GM12875 (cell line): Measurements from ENCODE around the gene RAB13.
A peak's percentile ranks its signal among the peaks of the same experiment; 100 is the strongest.

ENCODE experiments used
- H3K4me3 ChIP-seq: one replicate; pipeline ENCODE4 v1.5.1; 2011; ENCODE audit warnings: low read depth, low read length, control low read depth
- CTCF ChIP-seq: IDR thresholded peaks from 2 replicates; pipeline ENCODE4 v1.5.1; 2011; ENCODE audit warnings: low read depth, mild to moderate bottlenecking, control low read depth, inconsistent platforms, low read length, moderate library complexity, borderline replicate concordance; ENCODE audit not compliant: insufficient read depth

Gene RAB13

DNA sequence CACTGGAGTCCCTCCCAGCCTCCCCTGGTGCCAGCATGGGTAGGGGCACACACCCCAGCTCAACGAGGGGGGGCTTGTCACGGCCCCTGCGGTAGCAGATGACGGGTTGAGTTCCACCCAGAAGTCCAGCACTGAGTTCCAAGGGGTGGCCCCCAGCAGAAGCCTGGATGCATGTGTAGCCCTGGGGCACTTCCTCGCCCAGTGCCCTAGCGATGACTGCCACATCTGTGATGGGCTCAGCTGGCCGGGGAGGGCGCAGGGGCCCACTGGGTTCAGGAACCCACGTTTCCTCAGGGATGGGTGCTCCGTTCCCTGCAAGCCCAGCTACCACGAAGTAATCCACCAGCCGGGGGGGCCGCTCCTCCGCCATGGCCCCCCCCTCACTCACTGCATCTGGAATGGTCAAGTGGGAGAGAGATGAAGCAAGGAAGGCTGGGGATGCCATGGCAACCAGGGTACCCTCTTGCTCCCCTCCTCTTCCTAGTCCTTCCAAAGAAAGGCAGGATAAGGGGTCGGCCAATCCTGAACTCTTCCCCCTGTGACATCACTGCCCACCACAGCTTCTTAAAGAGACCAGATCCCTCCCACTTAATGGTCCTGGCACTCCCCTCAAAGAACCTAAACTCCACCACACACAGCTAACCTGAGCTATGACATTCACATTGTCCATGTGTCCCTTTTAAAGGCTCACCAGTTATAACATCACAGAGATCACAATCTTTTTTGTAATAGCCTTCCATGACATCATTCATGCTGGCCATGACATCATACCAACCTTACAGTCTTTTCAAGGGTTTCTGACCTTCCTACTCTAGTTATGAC lies 41.9 kb downstream of the RAB13 start:
- TF ChIP-seq CTCF = no peak
- peak overlapping the region; percentile 92 for H3K4me3 ChIP-seq

DNA sequence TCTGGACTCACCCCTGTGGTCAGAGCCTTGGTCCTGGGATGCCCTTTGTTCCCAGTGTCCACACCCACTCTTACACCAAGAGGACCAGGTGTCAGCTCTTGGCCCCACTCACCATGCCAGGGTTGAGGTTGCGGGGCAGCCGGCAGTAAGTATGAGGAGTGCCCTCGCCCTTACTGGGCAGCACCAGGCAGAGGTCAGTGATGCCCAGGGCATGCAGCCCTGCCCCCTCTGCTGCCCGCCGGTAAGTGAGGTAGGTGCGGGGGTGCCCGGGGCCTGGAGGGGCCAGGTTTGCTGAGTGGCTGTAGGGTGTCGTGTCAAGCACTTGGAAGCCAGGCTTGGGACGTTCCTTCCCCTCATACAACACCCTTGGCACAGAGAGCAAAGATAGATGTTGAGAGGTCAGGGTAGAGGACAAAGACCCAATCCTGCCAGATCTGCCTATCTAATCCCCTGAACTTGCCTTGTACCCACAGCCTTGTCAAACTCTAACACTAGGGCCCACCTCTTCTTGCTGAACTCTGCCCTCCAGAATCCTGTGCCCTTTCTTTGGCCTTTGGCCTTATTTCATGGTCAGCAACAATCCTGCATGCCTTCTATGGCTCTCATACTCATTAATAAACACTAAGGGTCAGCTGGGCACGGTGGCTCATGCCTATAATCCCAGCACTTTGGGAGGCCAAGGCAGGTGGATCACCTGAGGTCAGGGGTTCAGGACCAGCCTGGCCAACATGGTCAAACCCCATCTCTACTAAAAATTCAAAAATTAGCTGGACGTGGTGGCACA lies 43.2 kb downstream of the RAB13 start:
- TF ChIP-seq CTCF = no peak

DNA sequence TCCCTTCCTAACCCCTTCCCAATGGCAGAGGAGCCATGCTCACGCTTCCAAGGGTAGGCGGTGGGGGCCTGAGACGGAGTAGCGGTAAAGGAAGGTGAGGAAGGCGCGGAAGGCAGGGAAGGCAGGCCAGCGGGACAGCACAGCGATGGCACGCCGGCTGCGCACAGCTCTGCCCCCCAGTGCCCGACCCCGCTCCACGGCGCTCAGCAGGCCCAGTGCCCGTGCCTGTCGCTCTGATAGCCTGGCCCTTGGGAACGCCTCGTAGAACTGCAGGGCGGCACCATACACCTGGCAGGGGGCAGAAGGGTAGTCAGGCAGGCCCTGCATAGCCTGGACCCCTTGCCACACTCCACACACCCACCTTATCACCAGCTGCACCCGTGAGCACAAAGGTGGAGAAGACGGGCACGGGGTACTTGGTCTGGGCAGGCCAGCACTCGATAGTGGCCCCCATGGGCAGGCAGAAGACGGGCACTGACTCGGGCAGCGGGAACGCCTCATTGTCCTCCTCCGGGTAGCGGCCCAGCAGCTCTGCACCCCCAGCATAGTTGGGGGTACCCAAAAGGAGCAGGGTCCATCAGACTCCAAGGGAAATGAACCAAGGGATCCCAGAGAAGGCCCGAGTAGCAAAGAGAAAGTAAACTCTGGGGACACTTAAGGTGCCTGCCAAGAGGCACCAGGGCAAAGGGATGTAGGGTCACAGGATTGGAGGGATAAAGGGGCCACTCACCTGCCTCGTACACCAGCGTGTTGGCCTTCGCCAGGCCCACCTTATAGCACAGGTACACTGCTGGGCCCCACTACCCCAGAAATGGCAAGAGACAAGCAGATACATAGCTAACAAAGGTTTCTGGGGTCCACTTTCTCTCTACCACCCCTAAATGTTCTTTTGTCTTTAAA lies 44.1 kb downstream of the RAB13 start:
- TF ChIP-seq CTCF = no peak
- no peak overlapping the region for H3K4me3 ChIP-seq

More for the DNA sequence above, 43.2 kb downstream of the RAB13 start:
- no peak overlapping the region for H3K4me3 ChIP-seq

GRCh38 chr1:153940756-153941155 lies 45.4 kb downstream of the RAB13 start:
- TF ChIP-seq CTCF = no peak
- H3K4me3 ChIP-seq = no peak overlapping the region

DNA sequence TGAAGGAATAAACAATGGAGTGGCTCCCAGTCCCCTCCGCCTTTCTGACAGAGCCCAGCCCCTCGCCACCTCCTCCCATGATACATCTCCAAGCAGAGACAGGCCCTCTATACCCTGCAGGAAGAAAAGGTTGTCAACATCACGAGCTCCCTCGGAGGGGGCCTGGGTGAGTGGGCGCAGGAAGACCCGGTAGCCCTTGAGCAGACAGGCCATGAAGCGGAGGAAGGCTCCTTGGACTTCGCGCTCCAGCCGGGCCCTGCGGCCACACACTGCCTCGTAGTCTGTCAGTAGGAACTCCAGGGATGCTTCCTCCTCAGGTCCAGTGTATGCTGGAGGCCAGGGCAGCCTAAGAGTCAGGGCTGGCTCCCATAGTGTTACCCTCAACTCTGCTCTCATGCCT lies 46.7 kb downstream of the RAB13 start:
- TF ChIP-seq CTCF = no peak
- H3K4me3 ChIP-seq = no peak overlapping the region

DNA sequence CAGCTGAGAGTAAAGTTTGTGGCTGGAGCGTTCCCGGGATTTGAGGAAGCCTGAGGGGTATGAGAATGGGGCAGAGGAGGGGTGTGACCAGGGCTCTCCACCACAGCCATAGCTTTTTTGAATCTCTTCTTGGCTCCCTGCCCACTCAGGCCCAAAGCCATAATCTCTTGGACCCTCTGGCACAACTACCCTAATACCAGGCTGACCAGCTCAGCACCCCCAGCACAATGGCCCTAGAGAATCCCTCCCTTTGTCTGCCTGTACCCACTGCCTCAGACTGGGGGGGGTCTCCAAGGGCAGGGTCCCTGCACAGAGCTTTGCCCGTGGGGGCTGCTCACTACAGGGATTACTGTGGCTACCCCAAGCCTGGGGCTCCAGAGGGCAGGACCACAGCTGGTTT lies 47.1 kb downstream of the RAB13 start:
- TF ChIP-seq CTCF = no peak
- no peak overlapping the region for H3K4me3 ChIP-seq
